Sigmoid colon (tissue), 4 donors: ENCODE data around the gene CLK1.

Source experiments
- POLR2A ChIP-seq, 2 donors: fragments of 450-650 bp; IDR thresholded peaks; one replicate each; pipeline ENCODE4 v1.6.1; 2016; ENCODE audit warnings: antibody characterized with exemption in 2 of 2, mild to moderate bottlenecking in 2 of 2, moderate library complexity in 2 of 2
- POLR2AphosphoS5 ChIP-seq, 4 donors: sonication (generic); formaldehyde crosslinking; IDR thresholded peaks; one replicate each; pipeline ENCODE4 v1.6.1; 2017; ENCODE audit warnings: antibody characterized with exemption in 4 of 4
- TF ChIP-seq, protein P1 (sequence below), 4 experiments: fragments of 450-650 bp in 3 of 4; fragments of 200-600 bp in 1 of 4; IDR thresholded peaks; one replicate each; pipeline ENCODE4 v1.5.1; 2016 to 2019; ENCODE audit warnings: antibody characterized with exemption in 4 of 4, mild to moderate bottlenecking in 3 of 4, moderate library complexity in 2 of 4

DNA sequence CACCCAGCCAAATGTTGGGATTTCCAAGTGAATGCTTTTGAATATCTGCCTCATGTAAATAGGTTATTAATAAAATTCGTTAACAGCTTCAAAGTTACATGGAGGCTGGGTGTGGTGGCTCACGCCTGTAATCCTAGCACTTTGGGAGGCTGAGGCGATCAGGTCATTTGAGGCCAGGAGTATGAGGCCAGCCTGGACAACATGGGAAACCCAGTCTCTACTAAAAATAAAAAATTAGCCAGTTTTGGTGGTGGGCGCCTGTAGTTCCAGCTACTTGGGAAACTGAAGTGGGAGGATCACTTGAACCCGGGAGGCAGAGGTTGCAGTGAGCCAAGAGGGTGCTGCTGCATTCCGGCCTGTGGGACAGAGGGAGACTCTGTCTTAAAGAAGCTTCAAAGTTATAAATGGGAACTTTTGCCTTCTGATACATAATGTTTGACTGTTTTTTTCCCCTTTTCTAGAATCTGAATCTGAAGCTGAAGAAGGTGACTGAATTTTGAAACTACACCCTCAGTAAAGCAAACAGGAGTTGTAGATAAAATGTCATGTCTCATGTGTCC lies 42.7 kb downstream of the CLK1 start:
- TF ChIP-seq, protein P1, sequence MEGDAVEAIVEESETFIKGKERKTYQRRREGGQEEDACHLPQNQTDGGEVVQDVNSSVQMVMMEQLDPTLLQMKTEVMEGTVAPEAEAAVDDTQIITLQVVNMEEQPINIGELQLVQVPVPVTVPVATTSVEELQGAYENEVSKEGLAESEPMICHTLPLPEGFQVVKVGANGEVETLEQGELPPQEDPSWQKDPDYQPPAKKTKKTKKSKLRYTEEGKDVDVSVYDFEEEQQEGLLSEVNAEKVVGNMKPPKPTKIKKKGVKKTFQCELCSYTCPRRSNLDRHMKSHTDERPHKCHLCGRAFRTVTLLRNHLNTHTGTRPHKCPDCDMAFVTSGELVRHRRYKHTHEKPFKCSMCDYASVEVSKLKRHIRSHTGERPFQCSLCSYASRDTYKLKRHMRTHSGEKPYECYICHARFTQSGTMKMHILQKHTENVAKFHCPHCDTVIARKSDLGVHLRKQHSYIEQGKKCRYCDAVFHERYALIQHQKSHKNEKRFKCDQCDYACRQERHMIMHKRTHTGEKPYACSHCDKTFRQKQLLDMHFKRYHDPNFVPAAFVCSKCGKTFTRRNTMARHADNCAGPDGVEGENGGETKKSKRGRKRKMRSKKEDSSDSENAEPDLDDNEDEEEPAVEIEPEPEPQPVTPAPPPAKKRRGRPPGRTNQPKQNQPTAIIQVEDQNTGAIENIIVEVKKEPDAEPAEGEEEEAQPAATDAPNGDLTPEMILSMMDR (IDR thresholded peaks at IDR 0.05): no peak
- TF ChIP-seq POLR2AphosphoS5 (IDR thresholded peaks at IDR 0.05) (no peak), POLR2A (IDR thresholded peaks at IDR 0.05) (no peak)
